Small intestine (tissue), 7 donors: Measurements from ENCODE around the gene ZNF219. TPM values are rescaled to one million over a fixed set of nuclear protein-coding genes. Genes with fewer than 3 reads are reported as not detected.
A peak's percentile ranks its signal among the peaks of the same experiment; 100 is the strongest.

Source experiments
- DNase-seq, 2 donors: peaks; one replicate each; pipeline versions ENCODE4 v3.0.0 to v3.0.0-alpha.2; 2013
- FAIRE-seq: peaks from 2 replicates; lab custom pipeline; 2012; peaks lifted over from hg19 to GRCh38; lab: Jason Lieb, UNC
- H3K27ac ChIP-seq, 3 donors: one replicate each; pipeline ENCODE4 v1.5.1; 2013; ENCODE audit warnings: low read length in 2 of 3, mild to moderate bottlenecking in 2 of 3, control low read depth in 1 of 3, inconsistent platforms in 1 of 3, low read depth in 1 of 3, moderate library complexity in 1 of 3
- H3K27me3 ChIP-seq, 3 donors: one replicate each; pipeline ENCODE4 v1.6.1; 2013; ENCODE audit warnings: low read length in 3 of 3, inconsistent platforms in 1 of 3; ENCODE audit not compliant: control insufficient read depth in 3 of 3, insufficient read depth in 3 of 3
- H3K36me3 ChIP-seq, 3 donors: one replicate each; pipeline ENCODE4 v1.6.1; 2013; ENCODE audit warnings: low read length in 3 of 3, inconsistent platforms in 1 of 3, low read depth in 1 of 3, mild to moderate bottlenecking in 1 of 3, moderate library complexity in 1 of 3; ENCODE audit not compliant: control insufficient read depth in 3 of 3, insufficient read depth in 2 of 3
- H3K4me1 ChIP-seq, 3 donors: one replicate each; pipeline ENCODE4 v1.6.1; 2013; ENCODE audit warnings: low read length in 2 of 3, inconsistent platforms in 1 of 3, low read depth in 1 of 3, mild to moderate bottlenecking in 1 of 3, moderate library complexity in 1 of 3; ENCODE audit not compliant: control insufficient read depth in 3 of 3, insufficient read depth in 2 of 3
- H3K4me3 ChIP-seq, 3 donors: one replicate each; pipeline ENCODE4 v1.5.1; 2013; ENCODE audit warnings: low read length in 3 of 3, control low read depth in 1 of 3, inconsistent platforms in 1 of 3, low read depth in 1 of 3, mild to moderate bottlenecking in 1 of 3, moderate library complexity in 1 of 3
- H3K9me3 ChIP-seq, 2 donors: one replicate each; pipeline ENCODE4 v1.6.1; 2013; ENCODE audit warnings: low read depth in 1 of 2, low read length in 1 of 2; ENCODE audit not compliant: control insufficient read depth in 2 of 2, insufficient read depth in 1 of 2
- WGBS, 3 donors: extraction: QIAGEN DNeasy Blood & Tissue Kit; methylation state at CpG; one replicate each; pipeline ENCODE4 v1.1.7; 2013; 5-methylcytosine and 5-hydroxymethylcytosine counted together
- polyA plus RNA-seq, 4 donors: library from polyadenylated mRNA; stranded (reverse) in 3 of 4; unstranded in 1 of 4; fragments of 200-250 nt in 3 of 4; fragments of 120-200 nt in 1 of 4; gene quantifications; one replicate each; pipeline versions ENCODE4 v1.2.1 to v1.2.3, GENCODE V29; 2013
- donor health status: healthy with polysubstance abuse.
- donor health status: control.
- donor health status: control.
- donor health status: Bipolar disorder and iron deficiency.
- donor health status: healthy.

The ZNF219 gene
- polyA plus RNA-seq, 4 donors, result 42.4 to 69.8 (median 59.6) TPM

DNA sequence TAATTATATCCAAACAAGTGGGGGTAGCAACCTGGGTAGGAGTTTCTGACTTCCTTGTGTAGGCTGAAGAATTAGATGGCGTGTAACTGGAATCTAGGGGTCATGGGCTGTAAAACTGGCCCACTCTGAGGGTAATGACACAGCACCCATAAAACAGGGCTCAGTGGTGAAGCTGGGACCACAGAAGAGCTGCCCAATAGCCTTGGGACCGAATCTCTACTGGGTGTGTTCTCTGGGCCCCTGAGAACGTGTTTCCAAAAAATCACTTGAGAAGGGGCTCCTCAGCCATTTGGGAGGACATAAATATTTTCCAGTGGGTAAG, 37.1 kb downstream of the ZNF219 start:
- peaks cover 0 to 3% (median 0%) of the 10 kb centered on the region in 3 donors for H3K4me1 ChIP-seq
- DNase-seq, result no peak
- H3K27ac ChIP-seq, result peak overlapping the region in 1 of 3 donors; percentile 27
- no peak overlapping the region for H3K4me3 ChIP-seq
- no peaks in the 10 kb centered on the region for H3K36me3 ChIP-seq
- no peaks in the 10 kb centered on the region for H3K27me3 ChIP-seq
- H3K9me3 ChIP-seq, result no peaks in the 10 kb centered on the region
- no peak for FAIRE-seq
- WGBS, 3 donors, result 73 to 85% (median 77%) methylated on average over 3 of the region's 3 CpGs

GRCh38 chr14:21060614-21061346, 37.7 kb downstream of the ZNF219 start:
- Histone ChIP-seq H3K4me3 (no peak overlapping the region), H3K27me3 (no peaks in the 10 kb centered on the region), H3K36me3 (no peaks in the 10 kb centered on the region), H3K4me1 (peaks cover 0 to 7% (median 0%) of the 10 kb centered on the region in 3 donors), H3K9me3 (no peaks in the 10 kb centered on the region), H3K27ac (peak overlapping the region in 1 of 3 donors; percentile 27)
- DNase-seq (peak in 1 of 2 donors; percentile 31), FAIRE-seq (no peak)
- WGBS, 3 donors, result 28 to 66% (median 42%) methylated on average over 13 of the region's 13 CpGs

GRCh38 chr14:21059842-21060613, 38.4 kb downstream of the ZNF219 start:
- no peak for DNase-seq
- no peak overlapping the region for H3K4me3 ChIP-seq
- no peak overlapping the region for H3K27ac ChIP-seq
- H3K9me3 ChIP-seq, result no peaks in the 10 kb centered on the region
- H3K27me3 ChIP-seq, result no peaks in the 10 kb centered on the region
- no peaks in the 10 kb centered on the region for H3K36me3 ChIP-seq
- FAIRE-seq, result no peak
- H3K4me1 ChIP-seq, result peaks cover 0 to 10% (median 0%) of the 10 kb centered on the region in 3 donors
- WGBS, 3 donors, result 68 to 77% (median 76%) methylated on average over 8 of the region's 8 CpGs

DNA sequence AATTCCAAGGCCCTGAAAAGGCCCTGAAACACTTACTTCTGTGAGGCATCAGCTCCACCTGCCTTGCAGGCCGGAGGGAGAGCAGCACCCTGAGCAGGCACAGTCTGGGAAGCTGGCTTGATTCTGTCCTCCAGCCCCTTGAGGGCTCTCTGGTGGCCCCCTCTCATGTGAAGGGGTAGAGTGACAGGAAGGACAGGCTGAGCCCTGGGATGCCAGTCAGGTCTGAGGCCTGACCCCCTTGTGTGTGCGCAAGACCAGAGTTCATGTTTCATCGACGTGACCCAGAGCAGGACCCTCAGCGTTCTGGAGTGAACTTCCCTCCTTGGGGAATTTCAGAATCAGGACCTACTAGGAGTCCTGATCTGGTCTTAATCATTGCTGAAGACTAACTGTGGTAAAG, 39.6 kb downstream of the ZNF219 start:
- H3K27ac ChIP-seq, result no peak overlapping the region
- FAIRE-seq (no peak), DNase-seq (no peak)
- H3K9me3 ChIP-seq, result no peaks in the 10 kb centered on the region
- H3K4me1 ChIP-seq, result peaks cover 0 to 13% (median 0%) of the 10 kb centered on the region in 3 donors
- no peaks in the 10 kb centered on the region for H3K36me3 ChIP-seq
- 91 to 96% (median 92%) methylated on average over 5 of the region's 5 CpGs for WGBS, 3 donors
- H3K27me3 ChIP-seq, result no peaks in the 10 kb centered on the region
- no peak overlapping the region for H3K4me3 ChIP-seq

DNA sequence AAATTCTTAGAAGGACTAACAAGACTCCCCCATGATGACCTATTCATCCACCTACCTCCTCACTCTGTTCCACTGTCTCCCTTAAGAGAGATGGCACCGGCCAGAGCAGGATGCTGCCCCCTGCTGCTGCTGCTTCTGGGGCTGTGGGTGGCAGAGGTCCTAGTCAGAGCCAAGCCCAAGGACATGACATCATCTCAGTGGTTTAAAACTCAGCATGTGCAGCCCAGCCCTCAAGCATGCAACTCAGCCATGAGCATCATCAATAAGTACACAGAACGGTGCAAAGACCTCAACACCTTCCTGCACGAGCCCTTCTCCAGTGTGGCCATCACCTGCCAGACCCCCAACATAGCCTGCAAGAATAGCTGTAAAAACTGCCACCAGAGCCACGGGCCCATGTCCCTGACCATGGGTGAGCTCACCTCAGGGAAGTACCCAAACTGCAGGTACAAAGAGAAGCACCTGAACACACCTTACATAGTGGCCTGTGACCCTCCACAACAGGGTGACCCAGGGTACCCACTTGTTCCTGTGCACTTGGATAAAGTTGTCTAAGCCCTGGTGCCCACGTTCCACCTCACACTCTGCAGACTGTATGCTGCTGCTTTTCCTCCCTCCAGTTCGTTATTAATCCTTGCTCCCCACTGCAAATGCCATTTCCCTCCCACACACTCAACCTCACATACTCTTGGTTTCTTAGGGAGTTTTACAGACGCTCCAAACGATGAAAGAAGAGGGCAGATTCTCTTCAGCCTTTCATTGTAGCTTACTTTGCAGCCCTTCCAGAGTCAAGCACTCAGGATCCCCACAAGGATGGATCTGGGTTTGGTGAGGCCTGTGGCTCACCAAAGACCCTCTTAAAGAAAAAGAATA, 40.4 kb downstream of the ZNF219 start, which contains the start of gene RNASE8:
Gene RNASE8, plus strand, starts transcription at position 20 of the 873 bp plus-strand sequence. Its CDS starts 71 bp downstream, at position 91.
- 72 to 87% (median 75%) methylated on average over 8 of the region's 8 CpGs for WGBS, 3 donors
- DNase-seq, result no peak
- Histone ChIP-seq H3K4me3 (no peak within 1 kb of the TSS), H3K27ac (peak within 1 kb of the TSS in 1 of 3 donors; percentile 60), H3K4me1 (peaks cover 0 to 18% (median 0%) of the 10 kb centered on the region in 3 donors), H3K27me3 (no peaks in the 10 kb centered on the region), H3K36me3 (no peaks in the 10 kb centered on the region), H3K9me3 (no peaks in the 10 kb centered on the region)
- no peak for FAIRE-seq

DNA sequence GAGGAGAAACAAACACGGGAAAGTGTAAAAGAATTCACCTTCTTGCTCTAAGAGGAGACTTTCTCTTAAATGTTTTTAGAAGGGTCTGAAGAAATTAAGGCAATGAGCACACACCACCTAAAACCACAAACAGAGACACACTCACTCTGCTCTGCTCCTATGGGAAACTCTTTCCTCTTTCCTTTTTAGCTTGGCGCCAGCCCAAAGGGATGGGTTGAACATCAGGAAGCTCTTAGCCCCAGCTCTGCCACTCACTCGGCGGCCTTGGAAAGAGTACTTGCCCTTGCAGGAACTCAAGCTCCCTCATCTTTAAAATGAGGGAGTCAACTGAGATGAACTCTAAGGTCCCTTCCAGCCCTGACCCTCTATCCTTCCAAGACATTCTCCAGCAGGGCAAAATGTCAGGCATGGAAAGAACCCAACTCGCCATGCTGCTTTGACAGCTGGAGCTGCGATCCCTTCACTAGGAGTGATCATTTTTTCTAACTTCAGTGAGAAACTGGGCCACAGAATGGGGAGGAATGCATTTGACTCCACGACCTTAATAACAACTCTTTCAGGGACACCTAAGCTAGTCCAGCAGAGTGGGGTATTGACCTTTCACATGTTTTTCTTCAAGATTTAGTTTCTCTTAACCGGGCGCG, 41.8 kb downstream of the ZNF219 start:
- DNase-seq, result peak in 1 of 2 donors; percentile 80
- FAIRE-seq, result no peak
- H3K36me3 ChIP-seq, result no peaks in the 10 kb centered on the region
- no peaks in the 10 kb centered on the region for H3K27me3 ChIP-seq
- WGBS, 3 donors, result 57 to 70% (median 70%) methylated on average over 10 of the region's 10 CpGs
- H3K9me3 ChIP-seq, result no peaks in the 10 kb centered on the region
- H3K4me1 ChIP-seq, result peaks cover 0 to 15% (median 0%) of the 10 kb centered on the region in 3 donors
- H3K27ac ChIP-seq, result peak overlapping the region in 1 of 3 donors; percentile 60
- H3K4me3 ChIP-seq, result no peak overlapping the region

GRCh38 chr14:21055432-21056117, 42.9 kb downstream of the ZNF219 start:
- H3K27me3 ChIP-seq, result no peaks in the 10 kb centered on the region
- H3K9me3 ChIP-seq, result no peaks in the 10 kb centered on the region
- peaks cover 0 to 15% (median 0%) of the 10 kb centered on the region in 3 donors for H3K4me1 ChIP-seq
- H3K4me3 ChIP-seq, result no peak overlapping the region
- 9 to 51% (median 29%) methylated on average over 5 of the region's 5 CpGs for WGBS, 3 donors
- no peaks in the 10 kb centered on the region for H3K36me3 ChIP-seq
- DNase-seq, result peak; percentile 43 to 73
- no peak for FAIRE-seq
- H3K27ac ChIP-seq, result peak overlapping the region in 2 of 3 donors; percentile 35
